ENCODE results near the gene SPATA17.
"Not testable (repeated sequence)": the region's sequence is repeated elsewhere in the genome, so short reads cannot be mapped to it uniquely, and the experiment has no call there.

The SPATA17 gene, protein sequence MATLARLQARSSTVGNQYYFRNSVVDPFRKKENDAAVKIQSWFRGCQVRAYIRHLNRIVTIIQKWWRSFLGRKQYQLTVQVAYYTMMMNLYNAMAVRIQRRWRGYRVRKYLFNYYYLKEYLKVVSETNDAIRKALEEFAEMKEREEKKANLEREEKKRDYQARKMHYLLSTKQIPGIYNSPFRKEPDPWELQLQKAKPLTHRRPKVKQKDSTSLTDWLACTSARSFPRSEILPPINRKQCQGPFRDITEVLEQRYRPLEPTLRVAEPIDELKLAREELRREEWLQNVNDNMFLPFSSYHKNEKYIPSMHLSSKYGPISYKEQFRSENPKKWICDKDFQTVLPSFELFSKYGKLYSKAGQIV

GRCh38 chr1:217630711-217631591 is at the start of gene SPATA17, which contains the start of gene GPATCH2:
Gene SPATA17, plus strand, starts transcription at chr1:217631344. Its CDS starts 35 bp downstream, at chr1:217631379.
Gene GPATCH2, minus strand, starts transcription at chr1:217631090. Its CDS starts 119 bp downstream, at chr1:217630971.
- DNase-seq (ENCODE audit: low read depth, low spot score) = peak; percentile 78

DNA sequence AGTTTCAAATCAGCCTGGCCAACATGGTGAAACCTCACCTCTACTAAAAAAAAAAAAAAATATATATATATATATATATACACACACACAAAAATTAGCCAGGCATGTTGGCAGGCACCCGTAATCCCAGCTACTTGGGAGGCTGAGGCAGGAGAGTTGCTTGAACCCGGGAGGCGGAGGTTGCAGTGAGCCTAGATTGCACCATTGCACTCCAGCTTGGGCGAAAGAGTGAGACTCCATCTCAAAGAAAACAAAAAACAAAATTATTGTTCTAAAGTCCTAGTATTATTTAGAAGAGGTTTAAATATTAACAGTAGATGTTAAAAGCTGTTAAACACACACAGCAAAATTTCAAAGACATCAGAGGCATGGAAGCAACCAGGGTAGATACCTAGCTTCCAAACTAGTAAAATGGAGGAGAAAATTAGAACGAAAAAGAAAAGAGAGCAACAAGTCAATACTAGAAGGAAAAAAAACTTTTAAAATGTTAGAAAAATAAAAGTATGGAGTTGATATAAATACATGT is 46.8 kb upstream of the SPATA17 start:
- not testable (repeated sequence) for DNase-seq (ENCODE audit: low read depth, low spot score)

GRCh38 chr1:217585577-217585976 is 45.6 kb upstream of the SPATA17 start:
- DNase-seq (ENCODE audit: low read depth, low spot score) = no peak

DNA sequence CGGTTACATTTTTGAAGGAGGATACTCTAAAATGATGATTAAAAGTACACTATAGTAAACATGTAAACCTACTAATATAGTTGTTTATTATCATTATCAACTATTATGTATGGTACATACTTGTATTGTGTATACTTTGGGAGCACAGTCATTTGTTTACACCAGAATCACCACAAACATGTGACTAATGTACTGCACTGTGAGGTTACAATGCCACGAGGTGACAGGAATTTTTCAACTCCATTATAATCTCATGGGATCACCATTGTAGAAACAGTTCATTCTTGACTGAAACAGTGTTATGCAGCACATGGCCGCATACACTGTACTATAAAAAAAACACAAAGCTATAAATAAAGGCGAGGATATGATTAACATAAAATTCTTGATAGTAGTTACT is 44.6 kb upstream of the SPATA17 start:
- no peak for DNase-seq (ENCODE audit: low read depth, low spot score)

GRCh38 chr1:217590598-217590997 is 40.5 kb upstream of the SPATA17 start:
- DNase-seq (ENCODE audit: low read depth, low spot score) = no peak

DNA sequence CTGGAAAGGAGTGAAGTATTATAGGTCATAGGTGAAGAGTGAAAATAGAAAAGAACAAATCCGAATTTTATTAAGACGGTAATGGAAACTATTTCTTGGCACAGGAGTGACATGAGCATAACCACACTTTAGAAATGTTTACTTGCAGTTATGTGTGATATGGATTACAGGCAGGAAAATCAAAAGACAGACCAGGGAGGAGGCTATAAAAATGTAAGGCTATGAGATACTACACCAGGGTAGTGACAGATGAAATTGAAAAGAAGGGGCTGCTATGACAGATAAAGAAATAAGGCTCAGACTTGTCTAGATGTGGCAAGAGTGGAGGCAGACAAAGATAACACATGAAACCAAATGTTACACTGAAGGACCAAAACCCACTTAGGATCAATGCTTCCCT is 32.0 kb upstream of the SPATA17 start:
- DNase-seq (ENCODE audit: low read depth, low spot score) = no peak

- DNase-seq (ENCODE audit: low read depth, low spot score) = no peak
These were observed 28.8 kb upstream of the SPATA17 start for GRCh38 chr1:217602380-217602779.

- no peak for DNase-seq (ENCODE audit: low read depth, low spot score)
These were observed 25.8 kb upstream of the SPATA17 start for GRCh38 chr1:217605390-217605789.

DNA sequence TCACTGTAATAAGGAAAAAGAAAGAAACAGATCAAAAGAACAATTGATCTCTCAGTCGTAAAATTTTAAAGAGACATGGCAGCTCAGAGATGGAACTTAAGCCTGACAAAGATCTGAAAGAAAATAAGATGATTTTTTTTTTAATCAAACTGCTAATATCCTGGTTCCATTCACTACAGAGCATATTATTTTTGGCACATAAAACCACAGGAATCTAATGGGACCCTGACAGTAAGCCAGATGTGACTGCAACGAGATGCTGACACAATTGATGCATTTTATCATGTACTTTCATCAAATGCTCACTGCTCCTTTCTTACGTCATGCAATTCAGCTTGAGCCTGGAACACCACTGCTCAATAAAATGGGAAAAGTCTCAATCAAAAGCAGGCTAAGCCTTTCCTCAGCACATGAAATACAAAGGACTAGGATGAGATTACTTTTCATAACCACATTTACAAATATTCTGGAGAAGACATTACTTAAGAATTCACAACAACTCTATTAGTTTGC is 16.9 kb upstream of the SPATA17 start:
- DNase-seq (ENCODE audit: low read depth, low spot score) = no peak

- no peak for DNase-seq (ENCODE audit: low read depth, low spot score)
These were observed 14.0 kb upstream of the SPATA17 start for GRCh38 chr1:217617126-217617525.

- no peak for DNase-seq (ENCODE audit: low read depth, low spot score)
These were observed 10.3 kb upstream of the SPATA17 start for GRCh38 chr1:217620814-217621213.

GRCh38 chr1:217622042-217622441 is 9.1 kb upstream of the SPATA17 start:
- no peak for DNase-seq (ENCODE audit: low read depth, low spot score)

GRCh38 chr1:217626321-217626720 is 4.8 kb upstream of the SPATA17 start:
- no peak for DNase-seq (ENCODE audit: low read depth, low spot score)

DNA sequence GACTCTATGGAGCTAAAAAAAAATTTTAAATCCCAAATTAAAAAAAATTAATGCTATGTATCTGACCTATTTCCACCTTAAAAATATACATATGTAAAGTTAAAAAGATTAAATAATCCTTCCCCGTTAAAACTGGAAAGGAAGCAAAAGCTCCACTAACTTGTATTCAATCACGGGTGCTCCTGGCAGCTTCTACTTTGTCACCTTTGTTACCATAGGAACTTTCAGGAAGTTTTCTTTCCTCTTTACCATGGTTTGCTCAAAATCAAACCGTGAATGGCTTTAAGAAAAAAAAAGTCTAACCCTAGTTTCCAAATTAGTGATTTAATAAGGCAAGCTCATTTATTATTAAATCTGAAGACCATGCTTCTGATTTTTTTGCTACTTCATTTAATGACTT is 3.7 kb upstream of the SPATA17 start:
- DNase-seq (ENCODE audit: low read depth, low spot score) = no peak

- DNase-seq (ENCODE audit: low read depth, low spot score) = no peak
These were observed 11.3 kb downstream of the SPATA17 start for GRCh38 chr1:217642455-217642854.

DNA sequence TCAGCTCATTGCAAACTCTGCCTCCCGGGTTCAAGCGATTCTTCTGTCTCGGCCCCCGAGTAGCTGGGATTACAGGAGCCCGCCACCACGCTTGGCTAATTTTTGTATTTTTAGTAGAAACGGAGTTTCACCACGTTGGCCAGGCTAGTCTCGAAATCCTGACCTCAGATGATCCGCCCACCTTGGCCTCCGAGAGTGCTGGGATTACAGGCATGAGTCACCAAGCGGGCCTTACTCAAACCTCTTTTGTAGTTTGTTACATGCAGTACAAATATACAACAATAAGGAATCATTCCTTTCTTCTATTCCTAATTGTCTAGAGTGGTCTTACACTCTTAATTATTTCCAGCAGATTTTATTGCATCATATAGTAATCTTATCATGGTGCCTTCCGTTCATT is 16.6 kb downstream of the SPATA17 start:
- no peak for DNase-seq (ENCODE audit: low read depth, low spot score)

DNA sequence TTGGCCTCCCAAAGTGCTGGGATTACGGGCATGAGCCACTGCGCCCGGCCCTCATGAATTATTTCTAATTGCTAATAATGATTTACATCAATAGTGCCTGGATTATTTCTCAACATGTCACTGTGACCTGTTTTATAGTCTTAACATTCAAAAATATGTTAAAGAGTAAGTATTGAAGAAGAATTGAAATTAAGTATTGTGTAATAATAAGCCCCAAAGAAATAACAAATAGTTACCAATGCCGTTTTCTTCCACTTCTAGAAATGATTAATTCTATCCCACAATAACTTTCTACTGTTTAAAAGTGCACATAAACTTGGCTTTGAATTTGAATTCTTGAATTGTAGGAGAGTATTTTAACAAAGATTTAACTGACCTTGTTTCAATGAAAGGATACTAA is 19.5 kb downstream of the SPATA17 start:
- DNase-seq (ENCODE audit: low read depth, low spot score) = no peak

GRCh38 chr1:217660353-217661062 is 29.4 kb downstream of the SPATA17 start:
- DNase-seq (ENCODE audit: low read depth, low spot score) = peak; percentile 6

GRCh38 chr1:217661407-217661806 is 30.3 kb downstream of the SPATA17 start:
- DNase-seq (ENCODE audit: low read depth, low spot score) = no peak

DNA sequence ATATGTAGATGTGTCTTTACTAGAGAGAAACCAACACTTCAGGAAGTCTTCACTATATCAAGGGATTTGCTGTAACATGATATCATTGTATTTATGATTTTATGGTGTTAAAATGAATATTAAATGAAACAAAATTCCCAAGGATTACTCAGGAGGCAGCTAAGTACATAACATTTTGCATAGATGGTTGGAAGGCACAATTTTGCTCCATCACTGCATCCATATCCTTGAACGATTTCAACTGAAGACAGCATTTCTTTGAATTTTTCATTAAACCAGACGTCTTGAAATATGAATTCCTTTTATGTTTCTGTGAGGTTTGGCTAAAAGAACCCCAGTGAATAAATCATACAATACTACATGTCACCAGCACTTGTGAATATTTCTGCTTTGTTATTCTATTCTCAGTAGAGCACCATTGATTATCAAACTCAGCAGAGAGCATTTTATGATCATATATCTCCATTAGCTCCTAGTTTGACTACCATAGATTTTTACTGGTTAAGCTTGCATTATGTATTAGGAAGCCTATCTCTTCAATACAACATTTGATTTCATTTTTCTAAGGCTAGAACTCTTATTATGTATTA is 37.3 kb downstream of the SPATA17 start:
- no peak for DNase-seq (ENCODE audit: low read depth, low spot score)

- no peak for DNase-seq (ENCODE audit: low read depth, low spot score)
These were observed 42.2 kb downstream of the SPATA17 start for GRCh38 chr1:217673387-217673786.

Measured in smooth muscle cell of the brain vasculature (primary cell).